ENCODE results near the gene PIGW. TPM values are rescaled to one million over a fixed set of nuclear protein-coding genes. Genes with fewer than 3 reads are reported as not detected.

The PIGW gene
- total and polyA plus RNA-seq, 2 experiments from 2014 or later = 5.5 to 15.8 TPM

DNA sequence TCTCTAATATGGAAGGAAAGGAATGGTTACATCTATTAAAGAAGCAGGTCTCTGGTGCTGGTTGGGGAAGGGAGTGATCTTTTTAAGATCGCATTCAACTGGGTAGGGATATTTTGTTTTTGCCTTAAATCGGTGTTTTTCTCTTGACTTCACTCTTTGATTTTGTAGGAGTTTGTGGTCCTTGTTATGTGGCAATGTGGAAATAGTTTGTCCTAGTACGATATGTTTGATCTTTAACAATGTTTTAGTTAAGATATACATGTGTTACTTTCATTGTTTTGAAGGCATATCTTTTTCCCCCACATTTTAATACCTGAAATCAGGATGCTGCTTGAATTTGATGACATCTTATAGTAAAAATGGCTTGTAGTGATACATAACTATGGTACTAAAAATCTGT lies 18.7 kb downstream of the PIGW start:
- no peaks in the 10 kb centered on the region for H3K27me3 ChIP-seq (ENCODE audit: insufficient read depth)
- H3F3A ChIP-seq (replicated peaks; ENCODE audit: low read depth) = no peaks in the 10 kb centered on the region
- H3K4me2 ChIP-seq = no peak overlapping the region
- H3K4me3 ChIP-seq = no peak overlapping the region
- no peak overlapping the region for H2AFZ ChIP-seq
- peaks cover 80% of the 10 kb centered on the region for H3K79me2 ChIP-seq (replicated peaks; ENCODE audit: insufficient read depth)
- Mint-ChIP-seq H3K27ac (no peak overlapping the region), H3K27me3 (ENCODE audit: insufficient read depth, low read depth, poor library complexity) (peaks cover 6% of the 10 kb centered on the region), H3K4me1 (no peaks in the 10 kb centered on the region), H3K9me3 (no peaks in the 10 kb centered on the region), H3K4me3 (no peak overlapping the region), H3K36me3 (ENCODE audit: low read depth) (peaks cover 29% of the 10 kb centered on the region)
- no peaks in the 10 kb centered on the region for H3K4me1 ChIP-seq (ENCODE audit: insufficient read depth)
- no peaks in the 10 kb centered on the region for H3K9me2 ChIP-seq (ENCODE audit: insufficient read depth)
- ATAC-seq = no peak
- H3K36me3 ChIP-seq (ENCODE audit: insufficient read depth) = peaks cover 7% of the 10 kb centered on the region
- no peak overlapping the region for H3K27ac ChIP-seq (ENCODE audit: low read depth)
- peaks cover 29% of the 10 kb centered on the region for H4K20me1 ChIP-seq (replicated peaks; ENCODE audit: insufficient read depth)
- TF ChIP-seq NANOG (IDR thresholded peaks at IDR 0.05; ENCODE audit: borderline replicate concordance) = no peak
- no peak for DNase-seq (ENCODE audit: low spot score)

GRCh38 chr17:36566081-36566480 lies 31.3 kb downstream of the PIGW start:
- H2AFZ ChIP-seq = no peak overlapping the region
- H3K27me3 ChIP-seq (ENCODE audit: insufficient read depth) = no peaks in the 10 kb centered on the region
- no peaks in the 10 kb centered on the region for H3K27me3 Mint-ChIP-seq (ENCODE audit: insufficient read depth, low read depth, poor library complexity)
- no peaks in the 10 kb centered on the region for H3K4me1 ChIP-seq (ENCODE audit: insufficient read depth)
- H4K20me1 ChIP-seq (replicated peaks; ENCODE audit: insufficient read depth) = peaks cover 14% of the 10 kb centered on the region; the same call in 1 of the 2 replicates
- H3K27ac Mint-ChIP-seq = no peak overlapping the region
- H3K4me3 Mint-ChIP-seq = no peak overlapping the region
- peaks cover 35% of the 10 kb centered on the region for H3K36me3 ChIP-seq (ENCODE audit: insufficient read depth)
- DNase-seq (ENCODE audit: low spot score) = no peak
- no peak overlapping the region for H3K4me3 ChIP-seq
- no peaks in the 10 kb centered on the region for H3K9me2 ChIP-seq (ENCODE audit: insufficient read depth)
- H3K4me1 Mint-ChIP-seq = no peaks in the 10 kb centered on the region
- peaks cover 45% of the 10 kb centered on the region for H3K36me3 Mint-ChIP-seq (ENCODE audit: low read depth)
- H3F3A ChIP-seq (replicated peaks; ENCODE audit: low read depth) = peaks cover 4% of the 10 kb centered on the region; the same call in 1 of the 2 replicates
- no peak for ATAC-seq
- no peaks in the 10 kb centered on the region for H3K9me3 Mint-ChIP-seq
- no peak overlapping the region for H3K4me2 ChIP-seq
- 0 out of 2 replicates have a peak, but pooled peaks cover 5% of the 10 kb centered on the region for H3K79me2 ChIP-seq (replicated peaks; ENCODE audit: insufficient read depth)
- no peak overlapping the region for H3K27ac ChIP-seq (ENCODE audit: low read depth)
- TF ChIP-seq CREB1 (CRISPR knock-in tag; IDR thresholded peaks at IDR 0.05; ENCODE audit: low read depth) (no peak), JUNB (IDR thresholded peaks at IDR 0.05; ENCODE audit: unreplicated experiment) (no peak), POLR2AphosphoS5 (IDR thresholded peaks at IDR 0.05; ENCODE audit: low read depth) (no peak), ZNF114 (CRISPR knock-in tag; IDR thresholded peaks at IDR 0.05) (no peak), ZNF331 (CRISPR knock-in tag; IDR thresholded peaks at IDR 0.05; ENCODE audit: low read depth) (no peak), EZH2phosphoT487 (IDR thresholded peaks at IDR 0.05; ENCODE audit: unreplicated experiment) (no peak), EZH2 (IDR thresholded peaks at IDR 0.05; ENCODE audit: low read depth, unreplicated experiment) (no peak), NANOG (IDR thresholded peaks at IDR 0.05; ENCODE audit: borderline replicate concordance) (no peak), STAT1 (IDR thresholded peaks at IDR 0.05; ENCODE audit: unreplicated experiment) (no peak)
- TF ChIP-seq, protein P1, sequence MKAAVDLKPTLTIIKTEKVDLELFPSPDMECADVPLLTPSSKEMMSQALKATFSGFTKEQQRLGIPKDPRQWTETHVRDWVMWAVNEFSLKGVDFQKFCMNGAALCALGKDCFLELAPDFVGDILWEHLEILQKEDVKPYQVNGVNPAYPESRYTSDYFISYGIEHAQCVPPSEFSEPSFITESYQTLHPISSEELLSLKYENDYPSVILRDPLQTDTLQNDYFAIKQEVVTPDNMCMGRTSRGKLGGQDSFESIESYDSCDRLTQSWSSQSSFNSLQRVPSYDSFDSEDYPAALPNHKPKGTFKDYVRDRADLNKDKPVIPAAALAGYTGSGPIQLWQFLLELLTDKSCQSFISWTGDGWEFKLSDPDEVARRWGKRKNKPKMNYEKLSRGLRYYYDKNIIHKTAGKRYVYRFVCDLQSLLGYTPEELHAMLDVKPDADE (IDR thresholded peaks at IDR 0.05) = no peak
- TF ChIP-seq, protein P2, sequence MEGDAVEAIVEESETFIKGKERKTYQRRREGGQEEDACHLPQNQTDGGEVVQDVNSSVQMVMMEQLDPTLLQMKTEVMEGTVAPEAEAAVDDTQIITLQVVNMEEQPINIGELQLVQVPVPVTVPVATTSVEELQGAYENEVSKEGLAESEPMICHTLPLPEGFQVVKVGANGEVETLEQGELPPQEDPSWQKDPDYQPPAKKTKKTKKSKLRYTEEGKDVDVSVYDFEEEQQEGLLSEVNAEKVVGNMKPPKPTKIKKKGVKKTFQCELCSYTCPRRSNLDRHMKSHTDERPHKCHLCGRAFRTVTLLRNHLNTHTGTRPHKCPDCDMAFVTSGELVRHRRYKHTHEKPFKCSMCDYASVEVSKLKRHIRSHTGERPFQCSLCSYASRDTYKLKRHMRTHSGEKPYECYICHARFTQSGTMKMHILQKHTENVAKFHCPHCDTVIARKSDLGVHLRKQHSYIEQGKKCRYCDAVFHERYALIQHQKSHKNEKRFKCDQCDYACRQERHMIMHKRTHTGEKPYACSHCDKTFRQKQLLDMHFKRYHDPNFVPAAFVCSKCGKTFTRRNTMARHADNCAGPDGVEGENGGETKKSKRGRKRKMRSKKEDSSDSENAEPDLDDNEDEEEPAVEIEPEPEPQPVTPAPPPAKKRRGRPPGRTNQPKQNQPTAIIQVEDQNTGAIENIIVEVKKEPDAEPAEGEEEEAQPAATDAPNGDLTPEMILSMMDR (conservative IDR thresholded peaks at IDR 0.05; ENCODE audit: low read depth in 2 of 2) = no peak
- TF ChIP-seq, protein P3, sequence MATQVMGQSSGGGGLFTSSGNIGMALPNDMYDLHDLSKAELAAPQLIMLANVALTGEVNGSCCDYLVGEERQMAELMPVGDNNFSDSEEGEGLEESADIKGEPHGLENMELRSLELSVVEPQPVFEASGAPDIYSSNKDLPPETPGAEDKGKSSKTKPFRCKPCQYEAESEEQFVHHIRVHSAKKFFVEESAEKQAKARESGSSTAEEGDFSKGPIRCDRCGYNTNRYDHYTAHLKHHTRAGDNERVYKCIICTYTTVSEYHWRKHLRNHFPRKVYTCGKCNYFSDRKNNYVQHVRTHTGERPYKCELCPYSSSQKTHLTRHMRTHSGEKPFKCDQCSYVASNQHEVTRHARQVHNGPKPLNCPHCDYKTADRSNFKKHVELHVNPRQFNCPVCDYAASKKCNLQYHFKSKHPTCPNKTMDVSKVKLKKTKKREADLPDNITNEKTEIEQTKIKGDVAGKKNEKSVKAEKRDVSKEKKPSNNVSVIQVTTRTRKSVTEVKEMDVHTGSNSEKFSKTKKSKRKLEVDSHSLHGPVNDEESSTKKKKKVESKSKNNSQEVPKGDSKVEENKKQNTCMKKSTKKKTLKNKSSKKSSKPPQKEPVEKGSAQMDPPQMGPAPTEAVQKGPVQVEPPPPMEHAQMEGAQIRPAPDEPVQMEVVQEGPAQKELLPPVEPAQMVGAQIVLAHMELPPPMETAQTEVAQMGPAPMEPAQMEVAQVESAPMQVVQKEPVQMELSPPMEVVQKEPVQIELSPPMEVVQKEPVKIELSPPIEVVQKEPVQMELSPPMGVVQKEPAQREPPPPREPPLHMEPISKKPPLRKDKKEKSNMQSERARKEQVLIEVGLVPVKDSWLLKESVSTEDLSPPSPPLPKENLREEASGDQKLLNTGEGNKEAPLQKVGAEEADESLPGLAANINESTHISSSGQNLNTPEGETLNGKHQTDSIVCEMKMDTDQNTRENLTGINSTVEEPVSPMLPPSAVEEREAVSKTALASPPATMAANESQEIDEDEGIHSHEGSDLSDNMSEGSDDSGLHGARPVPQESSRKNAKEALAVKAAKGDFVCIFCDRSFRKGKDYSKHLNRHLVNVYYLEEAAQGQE (IDR thresholded peaks at IDR 0.05; ENCODE audit: unreplicated experiment) = no peak
